Embryonic facial prominence (tissue), 1 donor: ENCODE results near the gene TEAD3.

Source experiments
- DNase-seq: peaks from one replicate; pipeline ENCODE4 v3.0.0-alpha.2; 2016; ENCODE audit errors: extremely low spot score

Gene TEAD3

DNA sequence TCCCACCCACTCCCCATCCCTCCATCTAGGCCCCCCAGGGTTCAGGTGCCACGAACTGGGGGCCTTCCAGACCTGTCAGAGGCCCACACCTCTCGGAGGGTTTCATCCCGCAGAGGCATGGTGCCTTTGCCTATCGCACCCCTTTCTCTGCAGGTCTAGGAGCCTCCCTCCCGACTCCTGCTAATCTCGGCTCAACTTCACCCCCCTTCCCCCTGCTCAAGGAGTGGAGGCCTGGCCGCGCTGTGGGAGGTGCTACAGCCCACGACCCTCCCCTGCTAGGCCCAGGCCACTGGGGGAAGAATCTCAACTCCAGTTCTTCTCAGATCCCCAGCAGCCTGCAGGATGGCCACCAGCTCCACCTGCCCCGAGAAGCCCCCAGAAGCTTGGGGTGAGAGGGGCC lies 15.9 kb upstream of the TEAD3 start, which contains the start of gene TULP1:
Gene TULP1, minus strand, starts transcription at position 157 of the 400 bp plus-strand sequence. Its CDS starts 38 bp downstream, at position 119.
- no peak for DNase-seq

DNA sequence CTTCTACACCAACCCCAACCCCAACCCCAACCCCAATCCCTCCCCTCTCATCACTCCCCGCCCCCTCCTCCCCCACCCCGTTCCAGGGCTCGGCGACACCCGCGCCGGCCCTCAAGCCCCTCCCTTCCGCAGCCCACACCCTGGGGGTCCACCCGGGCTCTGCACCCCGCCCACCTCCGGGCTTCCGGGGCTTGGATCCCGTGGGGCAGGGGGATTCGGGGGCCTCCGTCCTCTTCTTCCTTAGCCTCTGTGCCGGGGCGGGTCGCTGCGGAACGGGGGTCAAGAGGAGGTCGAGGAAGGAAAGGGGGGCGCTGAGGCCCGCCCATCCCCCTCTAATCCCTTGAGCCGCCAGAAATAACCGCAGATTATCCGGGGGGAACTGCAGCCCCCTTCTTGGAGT lies 15.1 kb upstream of the TEAD3 start:
- no peak for DNase-seq

DNA sequence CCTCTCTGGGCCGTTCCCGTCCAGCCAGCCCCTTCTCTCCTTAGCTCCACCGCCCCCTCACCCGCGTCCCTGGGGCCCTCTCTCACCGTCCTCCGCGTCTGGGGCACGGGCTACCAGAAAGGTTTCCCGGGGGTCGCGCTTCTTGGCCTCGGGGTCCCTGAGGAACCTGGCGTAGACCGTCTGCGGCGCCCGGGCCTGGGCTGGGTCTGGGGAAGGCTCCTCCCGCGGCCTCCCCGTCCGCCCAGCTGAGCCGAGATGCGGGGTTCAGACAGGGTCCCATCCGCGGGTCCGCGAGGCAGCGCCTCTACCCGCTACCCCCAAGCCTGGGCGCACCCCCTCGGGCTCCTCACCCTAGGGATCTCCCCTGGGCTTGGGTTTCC lies 14.7 kb upstream of the TEAD3 start:
- no peak for DNase-seq

DNA sequence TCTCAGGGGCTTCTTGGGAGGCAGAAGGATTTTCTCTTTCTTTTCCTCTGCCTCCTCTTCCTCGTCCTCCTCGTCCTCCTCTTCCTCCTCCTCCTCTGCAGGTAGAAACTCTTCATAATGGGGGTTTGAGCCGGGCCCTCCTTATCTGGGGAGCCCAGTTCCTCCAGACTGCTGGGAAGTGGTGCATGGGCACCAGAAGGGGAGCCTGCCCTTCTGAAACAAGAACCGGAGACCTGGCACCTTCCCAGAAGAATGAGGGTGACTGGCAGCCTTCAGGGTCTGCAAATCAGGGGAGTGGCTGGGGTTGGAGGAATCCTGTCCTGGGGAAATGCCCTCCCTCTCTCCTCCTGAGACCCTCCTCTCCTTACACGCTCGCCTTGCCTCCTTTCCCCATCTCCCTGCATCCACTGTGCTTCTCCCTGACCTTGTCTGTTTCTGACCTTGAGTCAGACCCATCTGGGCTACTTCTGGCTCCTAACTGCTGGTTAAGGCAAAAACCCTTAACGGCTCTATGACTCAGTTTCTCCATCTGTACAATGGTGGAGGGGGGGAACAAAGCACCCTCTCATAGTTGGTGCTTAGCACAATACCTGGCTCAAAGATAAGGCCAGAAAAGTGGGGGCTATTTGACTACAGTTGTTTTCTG lies 14.2 kb upstream of the TEAD3 start:
- no peak for DNase-seq

DNA sequence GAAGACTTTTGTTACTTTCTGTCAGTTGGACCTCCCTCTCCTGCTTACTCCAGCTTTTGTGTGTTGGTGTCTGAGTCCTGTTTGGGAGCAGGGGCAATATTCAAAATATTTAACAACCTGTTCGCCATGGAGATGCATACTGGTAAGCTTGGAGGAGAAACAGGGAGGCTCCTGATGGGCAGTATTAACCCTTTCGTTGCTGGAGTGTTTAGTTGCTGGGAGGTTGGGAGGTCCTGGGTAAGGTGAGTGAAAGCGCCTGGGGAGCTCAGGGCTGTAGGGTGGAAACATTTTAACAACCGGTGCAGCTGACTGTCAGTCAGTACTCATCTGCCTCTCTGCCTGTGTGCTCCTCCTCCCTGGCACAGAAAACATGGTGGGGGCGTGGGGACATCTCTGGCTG lies 11.7 kb upstream of the TEAD3 start:
- no peak for DNase-seq

DNA sequence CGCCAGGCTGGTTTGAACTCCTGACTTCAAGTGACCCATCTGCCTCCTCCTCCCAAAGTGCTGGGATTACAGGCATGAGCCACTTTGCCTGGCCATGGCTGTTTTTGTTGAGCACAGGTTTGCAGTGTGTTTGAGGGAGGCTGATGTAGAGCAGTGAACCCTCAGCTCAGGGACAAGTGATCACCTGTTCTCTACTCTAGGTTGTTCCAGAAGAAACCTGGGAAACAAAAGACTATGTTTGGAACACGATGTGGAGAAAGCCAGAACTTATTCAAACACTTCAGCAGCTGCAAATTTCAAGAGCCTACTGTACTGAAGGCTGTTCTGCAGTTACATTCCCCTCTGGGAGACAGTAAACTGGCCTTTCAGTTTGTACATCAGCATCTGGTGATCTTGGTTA lies 11.1 kb upstream of the TEAD3 start:
- no peak for DNase-seq

DNA sequence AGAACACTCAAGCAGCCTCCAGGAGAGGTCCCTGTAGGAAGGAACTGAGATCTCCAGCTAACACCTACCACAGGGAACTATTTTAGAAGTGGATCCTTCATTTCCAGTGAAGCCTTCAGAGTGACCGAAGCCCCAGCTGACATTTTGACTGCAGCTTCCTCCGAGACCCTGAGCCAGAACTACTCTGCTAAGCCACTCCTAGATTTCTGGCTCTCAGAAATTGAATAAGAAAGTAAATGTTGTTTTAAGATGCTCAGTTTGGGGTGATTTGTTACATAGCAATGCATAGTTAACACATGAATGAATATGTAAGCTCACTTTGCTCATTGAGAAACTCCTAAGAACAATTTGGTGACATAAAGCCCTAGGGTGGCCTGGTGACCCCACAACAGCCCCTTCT lies 10.3 kb upstream of the TEAD3 start:
- no peak for DNase-seq

DNA sequence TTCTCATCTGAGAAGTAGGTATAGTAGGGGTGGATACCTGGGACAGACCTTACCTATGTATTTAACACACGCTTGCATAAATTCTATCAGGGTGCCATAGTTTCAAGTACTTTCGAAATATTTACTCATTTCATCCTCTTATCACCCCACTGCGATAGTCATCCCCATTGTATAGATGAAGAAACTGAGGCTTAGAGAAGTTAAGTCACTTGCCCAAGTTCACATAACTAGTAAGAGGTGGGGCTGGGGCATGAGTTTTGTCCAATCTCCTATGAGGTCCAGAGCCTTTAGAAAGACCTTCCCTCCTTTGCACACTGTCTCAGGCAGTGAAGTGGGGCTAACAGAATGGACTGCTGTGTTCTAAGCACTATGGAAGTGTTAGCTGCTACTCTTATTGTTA lies 9.7 kb upstream of the TEAD3 start:
- DNase-seq: no peak

DNA sequence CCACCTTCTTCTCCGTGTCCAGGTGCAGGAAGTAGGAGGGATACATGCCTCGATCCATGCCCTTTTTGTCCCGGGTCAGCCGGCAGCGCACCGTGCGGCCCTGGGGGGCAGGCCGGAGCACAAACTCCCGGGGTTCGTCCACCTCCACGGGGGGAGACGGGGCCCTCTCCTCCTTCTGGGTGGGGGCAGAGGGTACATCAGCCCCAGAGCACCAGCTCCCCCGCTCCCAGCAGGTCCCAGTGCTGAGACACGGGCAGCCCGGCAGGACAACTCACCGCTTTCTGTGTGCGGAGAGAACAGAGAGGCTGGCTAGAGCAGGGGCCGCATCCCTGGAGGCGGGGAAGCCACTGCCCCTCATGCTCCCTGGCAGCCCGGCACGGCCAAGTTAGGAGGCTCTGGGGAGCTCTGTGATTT lies 9.1 kb upstream of the TEAD3 start:
- DNase-seq: no peak

DNA sequence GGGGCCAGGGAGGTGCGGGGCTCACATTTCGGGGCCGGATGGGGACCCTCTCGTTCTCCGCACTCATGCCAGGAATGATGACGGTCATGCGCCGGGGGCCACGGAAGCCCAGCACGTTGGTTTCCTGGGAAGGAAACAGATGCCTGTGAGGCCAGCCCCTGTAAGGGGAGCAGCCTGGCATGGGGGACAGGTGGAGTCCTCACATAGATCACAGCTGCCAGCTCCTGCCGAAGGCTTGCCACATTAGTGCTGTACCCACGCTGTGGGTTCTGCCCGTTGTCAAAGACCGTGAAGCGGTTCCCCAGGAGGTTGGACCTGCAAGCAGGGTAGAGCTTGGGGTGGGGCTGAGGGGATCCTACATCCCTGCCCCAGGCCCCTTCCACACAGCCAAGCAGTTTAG lies 6.7 kb upstream of the TEAD3 start:
- DNase-seq: no peak

DNA sequence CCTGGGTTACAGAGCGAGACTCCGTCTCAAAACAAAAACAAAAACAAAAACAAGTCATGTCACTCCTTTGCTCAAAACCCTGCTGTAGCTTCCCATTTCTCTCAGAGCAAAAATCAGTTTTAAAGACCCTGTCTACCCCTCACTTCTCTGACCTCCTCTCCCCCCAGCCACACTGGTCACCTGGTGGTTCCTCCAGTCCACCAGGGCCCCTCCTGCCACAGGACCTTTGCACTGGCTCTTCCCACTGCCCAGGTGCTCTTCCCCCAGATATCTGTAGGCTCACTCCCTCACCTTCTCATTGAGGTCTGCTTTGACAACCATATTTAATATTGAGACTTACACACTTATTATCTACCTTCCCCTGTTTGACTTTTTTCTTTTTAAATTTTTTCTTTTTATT lies 4.9 kb upstream of the TEAD3 start:
- no peak for DNase-seq

DNA sequence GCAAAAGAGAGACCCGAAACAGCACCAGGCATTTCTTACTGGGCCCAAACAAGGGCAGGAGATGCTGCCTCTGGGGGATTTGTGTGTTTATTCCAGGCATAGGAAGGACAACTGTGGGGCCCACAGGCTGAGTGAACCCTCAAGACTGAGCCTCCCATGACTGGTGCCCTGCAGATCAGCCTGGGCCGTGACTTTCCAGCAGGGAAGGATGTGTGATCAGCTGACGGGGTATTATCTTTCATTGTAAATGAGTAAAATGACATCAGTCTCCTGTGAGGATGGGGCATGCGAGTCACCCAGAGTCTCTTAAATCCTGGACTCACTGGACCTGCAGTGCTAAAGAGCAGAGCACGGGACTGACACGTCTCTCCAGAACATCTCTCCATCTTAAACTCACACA lies 3.9 kb upstream of the TEAD3 start:
- DNase-seq: no peak

DNA sequence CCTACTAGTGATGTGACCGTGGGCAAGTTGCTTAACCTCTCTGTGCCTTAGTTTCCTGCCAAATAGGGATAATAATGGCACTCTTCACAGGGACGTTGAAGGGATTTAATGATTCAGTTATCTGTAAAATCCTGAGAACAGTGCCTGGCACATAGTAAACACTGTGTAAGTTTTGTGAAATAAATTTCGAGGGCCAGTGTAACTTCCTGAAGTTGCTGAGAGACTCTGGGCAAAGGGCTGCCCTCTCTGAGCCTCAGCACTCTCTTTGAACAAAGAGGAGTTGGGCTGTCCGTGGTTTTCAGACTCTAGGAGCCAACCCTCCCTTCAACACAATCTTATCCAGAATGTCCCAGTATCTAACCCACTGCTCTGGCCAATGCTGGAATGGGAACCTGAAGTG lies 2.5 kb upstream of the TEAD3 start:
- DNase-seq: no peak

DNA sequence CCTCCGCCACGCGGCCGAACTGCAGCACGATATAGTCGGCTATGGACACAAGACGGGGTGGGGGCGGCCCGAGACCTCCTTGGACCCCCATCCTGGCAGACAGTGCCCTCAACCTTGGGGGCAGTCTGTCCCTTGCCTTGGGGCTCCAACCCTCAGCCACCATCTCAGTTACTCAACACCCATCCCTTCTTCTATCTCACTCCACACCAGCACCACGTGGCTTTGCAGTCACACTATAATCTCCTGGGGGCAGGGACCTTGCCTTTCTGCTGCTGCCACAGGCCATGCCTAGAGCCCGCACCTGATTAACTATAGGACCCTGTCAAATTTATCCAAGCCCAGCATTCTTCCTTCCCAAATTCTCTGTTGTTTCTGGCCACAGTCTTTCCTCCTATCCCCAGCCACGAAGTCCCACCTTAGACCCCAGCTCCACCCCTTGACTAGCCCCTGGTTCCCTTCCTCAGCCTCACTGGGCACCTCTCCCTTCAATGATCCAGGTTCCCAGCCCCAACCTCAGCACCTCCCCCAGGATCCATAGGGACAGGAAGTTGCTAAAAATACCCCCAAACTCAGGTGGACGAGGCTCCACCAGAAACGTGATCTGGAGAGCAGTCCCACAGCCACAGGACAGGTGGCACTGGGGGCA lies 1.7 kb upstream of the TEAD3 start:
- no peak for DNase-seq

DNA sequence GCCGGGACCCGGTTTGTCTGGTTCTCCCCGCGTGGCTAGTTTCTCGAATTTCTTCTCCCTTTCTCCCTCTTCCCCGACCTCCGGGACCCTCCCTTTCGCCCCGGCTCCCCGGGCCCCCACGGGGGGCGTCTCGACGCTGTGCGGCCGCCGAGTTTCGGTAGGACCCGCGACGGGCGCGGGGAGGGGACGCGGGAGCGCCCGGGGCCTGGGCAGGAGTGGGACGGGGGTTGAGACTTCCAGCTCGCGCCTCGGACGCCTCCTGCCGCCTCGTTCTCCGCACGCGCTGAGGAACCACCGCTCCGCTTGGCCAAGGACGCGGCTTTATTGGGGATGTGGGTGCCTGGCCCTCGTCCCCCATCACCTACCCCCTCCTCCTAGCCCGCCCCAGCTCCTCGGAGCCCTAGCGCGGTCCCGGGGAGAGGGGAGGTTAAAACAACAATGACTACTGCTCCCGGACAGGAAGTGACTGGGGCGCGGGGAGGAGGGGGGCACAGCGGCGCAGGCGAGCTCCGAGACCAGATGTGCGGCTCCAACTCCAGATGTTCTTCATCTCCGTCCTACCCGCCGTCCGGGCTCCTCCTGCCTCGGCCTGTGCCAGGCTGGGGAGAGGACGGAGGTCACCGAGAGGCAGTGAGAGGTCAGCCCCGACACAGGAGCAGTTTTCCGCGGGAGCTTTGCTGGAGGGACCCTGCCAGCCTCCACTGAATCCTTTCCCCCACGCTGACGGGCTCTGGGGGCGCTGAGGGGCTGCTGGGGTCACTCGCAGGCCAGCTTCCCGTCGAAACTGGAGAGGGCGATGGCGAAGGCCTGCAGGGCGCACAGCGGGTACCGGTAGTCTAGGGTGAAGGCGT lies 917 bp upstream of the TEAD3 start:
- DNase-seq: peak; percentile 62

DNA sequence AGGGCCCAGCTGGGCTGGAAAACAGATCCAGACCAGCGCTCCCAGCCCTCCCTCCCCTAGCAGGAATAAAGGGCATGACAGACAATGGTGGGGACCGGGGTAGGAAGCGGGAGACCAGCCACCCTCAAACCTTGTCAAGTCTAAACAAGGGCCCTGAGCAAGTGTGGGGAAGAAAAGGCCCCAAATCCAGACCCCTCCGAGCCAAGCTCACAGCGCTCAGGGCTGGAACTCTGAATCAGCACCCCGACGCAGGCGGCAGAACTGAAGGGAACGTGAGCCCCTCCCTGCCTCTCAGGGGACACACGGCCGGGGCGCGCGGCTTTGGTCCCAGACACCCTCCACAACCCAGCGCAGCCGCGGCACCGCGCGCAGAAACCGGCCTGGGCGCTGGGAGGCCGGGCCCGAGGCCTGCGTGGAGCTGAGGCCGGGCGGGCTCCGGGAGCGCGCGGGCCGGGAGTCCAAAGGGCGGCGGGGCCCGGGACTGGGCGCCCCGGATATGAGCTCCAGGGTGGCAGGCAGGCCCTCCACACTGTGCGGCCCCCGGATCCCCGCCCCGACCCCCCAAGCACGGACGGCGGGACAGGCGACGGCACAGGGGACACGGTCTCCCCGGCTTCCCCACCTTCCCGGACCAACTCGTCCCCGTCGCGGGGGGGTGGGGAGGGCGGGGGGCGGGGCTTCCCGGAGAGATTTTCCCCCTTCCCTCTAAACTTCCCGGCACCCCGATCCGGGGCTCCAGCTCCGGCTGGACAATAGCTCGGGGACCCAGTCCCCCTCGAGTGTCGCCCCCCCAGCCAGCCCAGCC lies 641 bp downstream of the TEAD3 start:
- DNase-seq: no peak

DNA sequence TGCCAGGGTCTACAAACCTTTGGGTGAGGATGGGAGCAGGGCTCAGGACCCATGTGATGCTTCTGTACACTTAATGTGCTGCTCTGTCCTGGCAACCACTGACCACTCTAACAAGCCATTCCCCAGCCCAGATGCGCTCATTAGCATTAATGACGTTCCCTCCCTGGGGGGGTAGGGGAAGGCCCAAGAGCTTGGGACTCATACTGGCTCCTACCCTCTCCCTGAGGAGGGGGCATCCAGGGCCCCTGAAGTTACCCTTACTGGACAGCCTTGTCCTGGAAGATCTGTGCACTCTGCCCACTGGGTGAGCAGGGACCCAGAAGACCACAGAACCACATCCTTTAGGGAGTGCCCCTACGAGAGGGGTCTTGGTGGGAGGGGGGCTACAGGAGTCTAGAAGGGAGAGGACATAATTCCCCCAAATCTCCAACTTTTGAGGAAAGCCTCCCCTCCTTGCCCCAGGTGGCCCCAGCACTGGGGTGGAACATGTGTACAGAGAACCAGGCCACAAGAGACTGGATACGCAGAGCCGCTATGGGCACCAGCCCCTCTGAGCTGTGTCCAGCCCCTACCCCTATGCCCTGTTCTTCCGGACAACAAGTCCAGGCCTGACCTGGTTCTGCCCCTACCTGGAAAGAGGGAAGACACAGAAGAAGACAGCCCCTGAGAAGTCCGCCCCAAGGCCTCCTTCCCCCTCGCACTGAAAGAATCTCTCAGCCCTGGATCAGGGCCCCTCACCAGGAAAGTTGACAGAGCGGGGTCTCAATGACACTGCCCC lies 1.4 kb downstream of the TEAD3 start:
- no peak for DNase-seq

DNA sequence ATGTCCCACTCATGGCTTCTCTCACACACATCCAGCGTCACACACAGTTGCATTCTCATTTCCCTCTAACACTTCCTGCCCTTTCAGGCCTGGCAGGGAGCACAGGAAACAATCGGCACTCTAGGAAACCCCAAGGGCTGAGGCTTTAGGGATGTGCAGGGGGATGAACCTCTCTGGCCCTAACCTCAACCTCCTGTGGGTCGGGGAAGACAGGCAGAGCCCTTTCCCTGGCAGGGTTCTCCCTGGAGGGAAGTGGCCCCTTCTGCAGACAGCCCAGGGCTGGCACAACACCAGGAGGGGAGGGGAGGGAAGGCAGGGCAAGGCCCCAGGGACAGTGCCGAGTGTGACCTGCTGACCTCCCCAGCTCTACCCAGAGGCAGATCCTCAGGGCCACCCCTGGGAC lies 2.7 kb downstream of the TEAD3 start:
- no peak for DNase-seq

DNA sequence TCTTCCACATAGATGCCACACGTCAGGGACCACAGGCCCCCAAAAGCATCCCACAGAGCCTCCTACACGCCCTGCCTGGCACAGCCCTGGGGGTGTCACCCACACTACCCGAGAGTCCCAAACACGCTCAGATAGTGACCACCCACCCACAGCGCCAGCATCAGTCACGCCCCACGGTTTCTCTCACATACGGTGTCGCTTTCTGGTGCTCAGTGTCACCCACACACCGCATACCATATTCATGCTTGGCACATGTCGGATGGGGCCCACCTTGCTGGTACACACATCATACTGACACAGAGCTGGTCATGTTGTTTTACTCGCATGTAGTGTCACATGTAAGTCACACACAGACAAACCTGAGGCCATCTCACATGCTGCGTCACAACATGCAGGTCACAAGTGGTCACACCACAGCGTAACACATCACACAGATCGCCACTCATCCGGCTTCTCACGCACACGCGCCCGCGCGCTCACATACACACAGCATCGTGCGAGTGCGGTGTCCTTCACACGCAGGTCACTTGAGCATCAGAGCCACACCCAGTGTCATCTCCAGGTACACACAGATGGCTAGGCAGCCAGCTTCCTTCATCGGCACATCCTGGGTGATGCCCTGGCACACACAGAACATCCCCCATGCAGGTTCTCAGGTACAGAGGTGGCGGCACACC lies 3.4 kb downstream of the TEAD3 start:
- no peak for DNase-seq

DNA sequence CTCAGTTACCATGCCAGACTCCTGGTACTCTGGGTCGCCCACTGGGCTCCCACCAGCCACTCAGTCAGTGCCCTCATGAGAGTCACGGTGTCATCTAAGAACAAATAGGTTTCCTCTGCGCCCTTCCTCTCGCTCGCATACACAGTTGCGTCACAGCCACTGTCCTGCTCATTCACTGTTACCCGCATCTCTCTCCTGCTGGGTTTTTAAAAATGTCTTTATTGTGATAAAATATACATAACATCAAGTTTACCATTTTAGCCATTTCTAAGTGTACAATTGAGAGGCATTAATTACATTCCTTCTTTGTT lies 4.0 kb downstream of the TEAD3 start:
- no peak for DNase-seq
